Stromal cell of bone marrow (primary cell): ENCODE data around the gene LRP1.
A peak's percentile ranks its signal among the peaks of the same experiment; 100 is the strongest.

Experiments
- DNase-seq: peaks from one replicate; pipeline ENCODE4 v3.0.0-alpha.2; 2012; ENCODE audit warnings: low read depth

Gene LRP1

DNA sequence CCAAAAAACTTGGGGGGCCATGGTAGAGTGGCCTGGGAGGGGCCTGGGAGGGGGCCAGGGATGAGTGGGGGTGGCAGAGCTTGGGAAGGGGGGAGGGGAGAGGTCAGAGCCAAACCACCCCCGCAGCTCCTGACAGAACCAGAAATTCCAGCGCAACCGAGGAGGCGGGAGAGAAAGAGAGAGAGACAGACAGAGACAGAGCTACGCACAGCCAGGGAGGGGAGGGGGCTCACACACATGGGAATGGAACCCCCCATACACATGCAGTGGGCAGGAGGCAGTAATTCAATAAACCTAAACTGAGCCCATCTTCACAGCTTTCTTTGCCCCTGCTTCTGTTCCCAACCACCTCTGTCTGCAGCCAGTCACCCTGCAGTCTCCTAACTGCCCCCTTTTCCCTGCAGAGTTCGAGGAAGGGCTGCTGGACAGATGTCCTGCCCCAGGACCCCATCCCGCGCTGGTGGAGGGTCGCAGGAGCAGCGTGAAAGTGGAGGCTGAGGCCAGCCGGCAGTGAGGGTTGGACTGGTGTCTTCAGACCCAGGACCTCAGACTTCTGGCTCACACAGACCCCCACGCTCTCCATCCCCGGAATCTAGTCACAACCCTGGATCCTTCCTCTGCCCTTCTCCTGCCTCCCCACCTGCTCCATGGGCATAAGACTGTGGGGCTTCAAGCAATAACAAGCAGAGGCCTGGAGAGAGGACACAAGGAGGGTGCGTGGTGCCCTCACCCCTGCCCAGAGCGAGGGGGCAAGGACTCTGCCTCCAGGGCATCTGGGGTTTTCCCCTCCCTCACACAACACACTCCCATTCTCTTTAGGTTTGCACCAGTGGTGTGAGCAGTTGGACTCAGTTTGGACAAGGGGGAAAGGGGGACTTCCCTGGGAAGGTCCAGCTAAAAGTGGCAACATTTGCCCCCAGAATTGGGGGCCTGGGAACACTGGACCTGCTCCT is 33.8 kb upstream of the LRP1 start:
- DNase-seq = no peak

DNA sequence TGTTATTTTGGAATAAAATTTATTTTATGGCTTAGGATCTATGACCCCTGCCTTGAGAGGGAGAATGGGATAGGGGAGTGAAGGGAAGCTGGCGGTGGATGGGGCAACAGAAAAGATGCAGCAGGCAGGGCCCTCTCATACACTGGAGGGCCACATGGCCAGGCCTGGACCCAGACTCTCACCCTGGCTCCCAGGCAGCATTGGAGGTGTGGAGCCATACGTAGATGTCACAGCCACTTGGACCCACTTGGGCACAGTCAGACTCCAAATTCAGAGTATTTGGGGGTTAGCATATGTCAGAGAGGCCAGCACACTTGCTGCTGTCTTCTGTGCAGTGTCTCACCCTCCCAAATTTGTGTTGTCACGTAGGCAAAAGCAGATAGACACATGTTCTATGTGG is 32.8 kb upstream of the LRP1 start:
- DNase-seq = no peak

DNA sequence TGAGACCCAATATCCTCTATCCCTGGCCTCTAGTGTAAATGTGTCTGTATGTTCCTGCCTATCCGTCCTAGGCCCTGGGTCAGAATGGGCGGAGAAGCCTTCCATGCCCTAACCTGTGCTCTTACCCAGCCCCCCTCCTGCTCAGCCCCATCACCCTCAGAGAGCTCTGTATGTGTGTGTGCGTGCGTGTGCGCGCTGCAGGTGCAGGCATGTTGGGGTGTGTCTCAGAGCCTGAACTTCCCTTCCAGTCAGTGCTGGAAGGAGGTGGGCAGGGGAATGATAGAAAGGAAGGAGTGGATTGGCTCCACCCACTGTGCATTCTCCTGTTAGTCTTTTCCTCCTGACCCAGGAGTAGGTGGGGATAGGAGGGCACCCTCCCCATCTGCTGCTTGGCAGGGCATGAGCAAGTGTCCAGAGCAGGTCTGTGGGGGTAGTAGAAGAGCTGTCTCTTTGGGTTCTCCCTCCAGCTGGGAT is 32.1 kb upstream of the LRP1 start:
- DNase-seq = no peak

DNA sequence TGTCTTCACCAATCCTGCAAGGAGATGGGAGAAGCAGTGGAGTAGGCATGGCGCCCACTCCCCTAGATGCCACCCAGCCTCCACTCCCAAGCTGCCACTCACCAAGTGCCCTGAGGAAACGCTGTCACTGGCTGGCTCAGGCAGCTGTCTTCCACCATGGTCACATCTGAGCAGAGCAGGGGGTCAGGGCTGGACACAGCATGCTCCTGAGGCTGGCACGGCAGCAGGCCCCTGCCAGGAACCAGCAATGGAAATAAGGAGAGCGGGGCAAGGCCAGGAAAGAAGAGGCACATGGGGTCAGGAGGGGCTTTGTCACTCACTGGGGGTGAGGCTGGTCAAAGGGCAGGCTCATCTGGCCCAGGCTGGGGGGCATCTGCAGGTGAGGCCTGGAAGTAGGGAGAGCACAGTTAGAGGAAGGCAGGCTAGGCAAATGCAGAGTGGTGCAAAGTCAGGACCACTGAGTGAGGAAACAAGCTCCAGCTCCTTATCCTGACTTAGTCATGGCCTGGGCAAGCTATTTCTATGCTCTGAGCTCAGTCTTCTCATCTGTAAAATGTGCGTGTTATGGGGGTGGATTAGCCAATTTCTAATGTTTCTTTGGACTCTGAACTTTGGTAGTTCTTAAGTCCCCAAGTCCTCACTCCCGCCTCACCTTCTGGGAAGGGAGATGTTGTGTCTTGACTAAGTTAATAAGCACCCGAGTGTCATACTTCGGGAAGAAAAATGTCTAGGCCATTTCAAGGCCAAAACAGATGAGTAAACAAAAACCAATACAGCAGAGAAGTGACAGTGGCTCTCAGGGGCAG is 31.3 kb upstream of the LRP1 start:
- no peak for DNase-seq

DNA sequence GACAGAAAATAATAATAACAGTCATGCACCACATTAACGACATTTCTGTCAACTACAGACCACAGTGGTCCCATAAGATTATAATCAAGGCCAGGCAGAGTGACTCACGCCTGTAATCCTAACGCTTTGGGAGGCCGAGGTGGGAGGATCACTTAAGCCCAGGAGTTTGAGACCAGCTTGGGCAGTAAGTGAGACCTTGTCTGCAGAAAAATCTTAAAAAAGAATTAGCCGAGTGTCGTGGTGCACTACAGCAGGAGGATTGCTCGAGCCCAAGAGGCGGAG is 30.8 kb upstream of the LRP1 start:
- DNase-seq = no peak

DNA sequence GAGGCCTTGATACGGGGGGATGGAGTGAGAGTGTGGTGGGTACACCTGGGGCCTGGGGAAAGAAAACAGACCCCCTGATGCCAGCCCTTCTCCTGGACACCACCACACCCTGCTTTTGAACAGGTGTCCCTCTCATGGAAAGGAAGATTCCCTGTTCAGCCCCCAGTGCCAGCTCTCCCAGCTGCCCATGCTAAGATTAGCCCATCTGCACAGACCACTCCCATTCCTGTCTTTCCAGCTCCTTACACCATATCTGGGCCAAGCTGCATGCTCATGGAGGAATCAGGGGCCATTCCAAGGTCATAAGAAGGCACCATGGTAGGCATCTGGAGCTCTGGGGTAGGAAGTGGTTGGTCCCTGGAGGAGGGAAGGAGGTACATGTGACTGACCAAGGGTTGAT is 29.7 kb upstream of the LRP1 start:
- DNase-seq = no peak

DNA sequence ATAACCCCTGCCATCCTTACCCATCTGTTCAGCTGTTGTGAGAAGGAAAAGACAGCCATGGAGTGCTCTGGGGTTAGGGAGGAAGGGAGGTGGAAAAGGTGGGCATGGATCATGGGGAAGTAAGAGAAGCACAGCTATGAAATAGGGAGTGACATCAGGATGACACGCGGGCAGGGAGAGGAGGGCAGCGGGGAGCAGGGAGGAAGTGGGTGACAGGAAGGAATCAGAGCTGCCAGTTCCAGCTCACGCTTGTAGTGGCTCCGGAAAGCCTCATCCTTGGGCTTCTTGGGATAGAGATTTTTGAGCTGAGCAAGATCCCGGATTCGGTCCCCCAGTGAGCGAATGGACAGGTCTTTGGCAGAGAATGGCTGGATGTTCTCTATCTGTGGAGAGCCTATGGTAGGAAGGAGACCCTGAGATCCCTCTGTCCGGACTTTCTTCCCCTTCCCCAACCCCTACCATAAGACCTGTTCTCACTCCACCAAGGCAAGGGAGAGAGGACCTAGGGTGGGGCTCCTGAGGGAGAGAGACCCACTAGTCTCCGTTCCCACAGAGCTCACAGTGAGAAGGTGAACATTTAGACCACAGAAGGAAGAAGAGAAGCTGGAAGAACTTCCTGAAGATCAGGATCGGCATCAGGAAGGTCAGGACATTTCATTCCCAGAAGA is 29.1 kb upstream of the LRP1 start:
- DNase-seq = no peak

DNA sequence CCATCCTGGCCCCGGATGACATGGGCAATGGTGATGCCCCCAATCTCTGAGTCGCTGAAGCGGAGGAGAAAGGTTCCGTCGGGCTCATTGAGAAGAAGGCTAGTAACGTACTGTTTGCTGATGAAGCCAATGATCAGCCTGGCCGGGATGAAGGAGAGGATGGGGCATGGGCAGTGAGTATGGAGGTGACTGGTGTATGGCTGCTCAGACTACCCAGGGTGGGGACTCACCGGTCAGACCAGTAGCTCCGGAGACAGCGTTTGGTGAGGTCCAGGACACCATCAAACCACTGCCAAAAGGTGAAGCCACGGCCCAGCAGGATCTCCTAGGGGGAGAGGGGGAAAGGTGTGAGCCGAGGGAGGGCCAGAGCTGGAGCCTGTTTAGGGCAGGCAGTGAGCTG is 28.5 kb upstream of the LRP1 start:
- no peak for DNase-seq

DNA sequence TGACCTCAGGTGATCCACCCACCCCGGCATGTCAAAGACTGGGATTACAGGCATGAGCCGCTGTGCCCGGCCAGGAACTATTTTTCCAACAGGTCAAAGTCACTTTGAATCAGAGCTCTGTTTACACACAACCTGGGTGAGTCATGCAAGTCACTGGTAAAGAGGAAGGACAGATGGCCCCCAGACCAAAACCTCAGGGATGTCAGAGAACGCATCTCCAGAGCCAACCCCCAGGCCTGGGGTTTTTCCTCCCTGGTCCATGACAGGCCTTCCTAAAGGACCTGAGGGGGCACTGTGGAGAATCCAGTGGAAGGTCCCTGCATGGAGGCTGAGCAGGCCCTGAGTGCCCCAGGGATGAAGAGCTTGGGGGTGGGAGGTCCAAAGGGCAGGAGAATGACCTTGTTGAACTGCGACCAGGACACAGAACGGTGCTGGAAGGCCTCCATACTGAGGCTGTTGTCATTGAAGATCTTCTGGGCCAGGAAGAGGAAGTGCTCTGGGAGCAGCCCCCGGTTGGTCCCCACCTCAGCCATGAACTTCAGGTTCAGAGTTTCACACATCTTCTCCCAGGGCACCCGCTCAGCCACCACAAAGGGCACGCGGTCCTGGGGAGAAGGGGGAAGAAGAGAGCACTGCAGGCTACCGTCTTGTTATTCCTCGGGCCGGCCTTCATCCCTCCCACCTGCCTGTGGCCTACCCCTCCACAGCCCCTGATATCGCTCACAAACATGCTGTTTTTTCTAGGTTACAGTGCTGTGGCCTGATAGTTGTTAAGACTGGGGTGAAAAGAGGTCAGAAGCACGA is 26.2 kb upstream of the LRP1 start:
- no peak for DNase-seq

DNA sequence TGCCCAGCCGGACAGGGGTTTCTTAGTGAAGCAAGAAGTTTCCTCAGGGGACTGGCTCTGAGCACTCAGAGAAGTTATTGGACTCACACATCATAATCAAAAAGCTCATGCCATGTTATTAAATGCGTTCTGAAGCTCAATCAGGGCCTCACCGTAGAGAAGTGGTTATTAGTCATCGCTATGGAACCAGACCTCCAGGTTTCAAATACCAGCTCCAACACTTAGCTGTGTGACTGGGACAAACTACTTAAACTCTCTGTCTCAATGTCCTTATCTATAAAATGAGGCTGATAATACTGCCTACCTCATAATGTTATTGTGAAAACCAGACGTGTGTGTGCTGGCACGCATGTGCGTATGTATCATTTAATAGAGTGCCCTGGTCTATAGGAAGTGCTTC is 24.4 kb upstream of the LRP1 start:
- no peak for DNase-seq

DNA sequence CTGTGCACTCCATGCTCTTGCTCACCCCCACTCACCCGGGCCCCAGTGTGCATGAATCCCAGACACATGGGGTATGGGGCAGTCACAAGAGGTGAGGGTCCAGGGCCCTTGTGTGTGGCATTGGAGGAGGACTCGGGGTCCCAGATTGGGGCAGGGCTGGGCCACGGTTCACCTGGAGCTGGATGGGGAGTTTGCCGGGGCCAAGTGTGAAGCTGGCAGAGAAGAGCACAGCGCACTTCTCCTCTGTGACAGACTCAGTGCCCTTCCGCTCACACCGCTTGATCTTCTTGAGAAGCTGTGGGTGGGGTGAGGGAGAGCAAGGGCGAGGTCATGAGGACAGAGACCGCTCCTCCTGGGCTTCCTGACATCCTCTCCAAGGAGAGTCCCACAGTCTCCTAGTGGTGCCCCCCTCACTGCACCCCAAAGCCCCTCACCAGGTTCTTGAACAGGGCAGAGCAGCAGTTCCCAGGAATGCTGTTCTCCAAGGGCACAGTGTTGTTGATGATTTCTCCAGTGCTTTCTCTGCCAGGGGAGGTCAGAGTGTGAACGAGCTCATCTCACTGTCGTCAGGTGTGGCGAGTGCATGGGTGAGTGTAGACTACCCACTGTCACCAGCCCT is 23.9 kb upstream of the LRP1 start:
- DNase-seq = no peak

DNA sequence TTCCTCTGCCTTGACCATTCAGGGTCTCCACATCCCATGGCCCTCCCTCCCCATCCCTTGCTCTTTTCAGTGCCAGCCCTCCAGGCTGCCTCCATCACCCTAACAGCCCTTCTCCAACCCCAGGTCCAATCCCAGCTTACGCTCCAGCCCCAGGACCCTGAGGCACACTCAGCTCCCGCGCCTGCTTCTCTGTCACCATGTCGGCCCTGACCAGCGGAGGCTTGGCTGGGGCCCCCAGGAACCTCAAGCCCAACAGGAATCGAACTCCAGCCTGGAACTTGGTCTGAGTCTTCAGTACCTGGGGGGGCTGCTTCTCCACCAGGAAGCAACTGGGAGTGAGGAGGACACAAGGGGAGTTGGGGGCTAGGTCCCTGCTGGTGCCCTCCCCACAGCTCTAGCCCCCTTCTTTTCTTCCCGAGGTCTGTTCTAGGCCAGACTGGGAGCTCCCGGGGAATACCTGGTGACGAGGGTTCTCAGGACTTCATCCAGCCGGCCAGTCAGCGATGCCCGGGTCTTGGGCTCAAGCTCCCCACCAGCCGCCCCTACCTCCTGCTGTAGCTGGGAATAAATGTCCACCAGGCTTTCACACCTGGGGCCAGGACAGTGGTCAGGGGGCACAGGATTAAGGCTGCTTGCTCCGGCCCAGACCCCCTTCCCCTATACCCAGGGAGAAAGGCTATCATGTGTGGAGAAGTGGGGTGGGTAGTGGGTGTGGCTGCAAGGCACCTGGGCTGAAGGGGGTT is 23.1 kb upstream of the LRP1 start:
- no peak for DNase-seq

DNA sequence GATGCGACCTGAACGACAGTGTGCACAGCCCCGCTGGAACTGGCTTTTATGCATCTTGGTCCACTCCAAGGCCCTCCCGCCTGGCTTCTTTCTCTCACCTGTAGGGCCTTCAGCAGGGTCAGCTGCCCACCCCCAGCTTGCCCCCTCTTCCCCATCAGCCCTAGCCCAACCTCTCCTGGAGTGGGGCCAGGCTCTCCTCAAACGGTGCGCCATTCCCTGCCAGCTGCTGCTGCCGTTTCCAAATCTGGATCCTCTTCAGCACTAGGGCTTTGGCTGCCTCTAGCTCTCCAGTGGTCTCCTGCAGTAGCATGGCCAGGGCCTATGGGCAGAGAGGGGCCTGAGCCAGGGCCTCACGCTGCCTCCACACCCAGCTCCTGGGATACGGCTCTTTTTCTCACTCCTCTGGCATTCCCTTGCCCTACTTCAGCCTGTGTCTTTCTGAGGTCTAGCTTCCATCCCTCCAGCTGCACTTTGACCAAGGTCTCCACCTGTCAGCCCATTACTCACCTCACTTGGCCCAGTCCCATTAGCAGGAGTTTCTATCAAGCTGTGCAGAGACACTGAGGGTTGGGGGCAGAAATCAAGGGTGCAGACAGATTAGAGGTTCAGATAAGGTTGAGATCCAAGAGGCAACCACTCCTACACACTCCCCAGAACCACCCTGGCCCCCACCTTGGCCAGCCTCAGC is 22.1 kb upstream of the LRP1 start:
- DNase-seq = no peak

DNA sequence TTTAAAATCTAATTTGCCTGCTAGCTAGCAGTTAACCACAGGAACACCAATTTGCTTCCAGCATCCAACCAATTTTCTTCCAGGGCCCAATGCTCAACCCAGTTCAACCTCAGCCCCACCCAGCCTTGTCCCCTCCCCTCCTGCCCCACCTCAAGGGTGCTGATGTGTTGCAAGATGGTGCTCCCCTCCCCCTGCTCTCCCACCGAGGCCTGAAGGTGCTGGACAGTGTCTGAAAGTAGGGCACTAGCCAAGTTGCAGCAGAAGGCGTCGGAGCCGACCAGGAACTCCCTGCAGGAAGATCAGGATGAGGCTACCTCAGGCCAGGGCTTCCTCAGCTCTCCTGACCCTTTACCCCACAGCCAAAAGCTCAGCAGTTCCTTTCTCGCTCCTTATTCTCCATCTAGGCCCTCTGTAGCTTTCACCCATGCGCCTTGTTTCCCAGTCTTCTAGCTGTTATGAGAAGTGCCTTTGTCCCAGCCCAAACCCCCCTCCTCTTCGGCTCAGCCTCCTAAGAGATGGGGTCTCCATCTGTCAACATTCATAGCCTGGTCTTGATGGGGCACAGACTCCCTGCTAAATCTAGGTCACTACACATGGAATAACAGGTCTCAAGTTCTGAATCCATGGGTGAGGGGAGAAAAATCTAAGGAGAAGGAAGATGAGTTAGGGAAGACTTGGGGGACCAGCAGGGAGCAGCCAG is 20.7 kb upstream of the LRP1 start:
- DNase-seq = no peak

DNA sequence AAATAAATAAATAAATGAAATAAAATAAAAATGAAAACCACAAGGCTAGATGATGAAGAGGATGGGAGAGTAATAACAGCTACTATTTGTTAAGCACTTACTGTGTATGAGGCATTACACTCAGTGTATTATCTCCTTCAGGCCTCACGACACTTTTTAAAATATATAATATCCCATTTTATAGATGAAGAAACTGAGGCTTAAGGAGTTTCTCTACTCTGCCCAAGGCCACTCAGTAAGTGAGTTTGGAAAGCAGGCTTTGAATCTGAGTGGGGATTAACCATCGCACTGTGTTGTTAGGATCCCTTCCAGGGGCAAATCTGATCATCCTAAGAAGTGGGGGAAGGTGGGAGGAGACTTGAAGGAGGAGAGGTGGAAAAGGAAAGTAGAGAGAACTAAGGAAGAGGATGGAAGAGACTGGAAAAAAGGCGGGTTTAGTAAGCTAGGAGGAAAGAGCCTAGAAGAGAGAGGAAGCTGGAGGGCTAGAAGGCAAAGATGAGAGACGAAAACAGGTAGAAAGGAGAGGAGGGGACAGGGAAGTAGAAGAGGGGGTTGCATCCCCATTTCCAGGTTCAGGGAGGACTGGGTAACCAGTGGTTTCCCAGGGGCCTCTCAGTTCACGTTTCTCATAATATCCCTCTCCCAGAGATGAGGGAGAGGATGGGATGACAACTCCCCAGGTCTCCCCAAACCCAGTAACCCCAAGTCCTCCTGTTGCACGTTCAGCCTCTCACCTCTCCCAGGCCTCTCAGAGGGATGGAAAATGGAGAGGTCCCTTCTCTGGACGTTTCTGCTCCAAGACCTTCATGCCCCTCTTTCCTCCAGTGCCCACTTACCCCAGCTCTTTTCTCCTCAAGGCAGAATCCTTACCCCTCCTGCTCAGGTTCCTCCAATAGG is 18.8 kb upstream of the LRP1 start:
- DNase-seq = no peak

DNA sequence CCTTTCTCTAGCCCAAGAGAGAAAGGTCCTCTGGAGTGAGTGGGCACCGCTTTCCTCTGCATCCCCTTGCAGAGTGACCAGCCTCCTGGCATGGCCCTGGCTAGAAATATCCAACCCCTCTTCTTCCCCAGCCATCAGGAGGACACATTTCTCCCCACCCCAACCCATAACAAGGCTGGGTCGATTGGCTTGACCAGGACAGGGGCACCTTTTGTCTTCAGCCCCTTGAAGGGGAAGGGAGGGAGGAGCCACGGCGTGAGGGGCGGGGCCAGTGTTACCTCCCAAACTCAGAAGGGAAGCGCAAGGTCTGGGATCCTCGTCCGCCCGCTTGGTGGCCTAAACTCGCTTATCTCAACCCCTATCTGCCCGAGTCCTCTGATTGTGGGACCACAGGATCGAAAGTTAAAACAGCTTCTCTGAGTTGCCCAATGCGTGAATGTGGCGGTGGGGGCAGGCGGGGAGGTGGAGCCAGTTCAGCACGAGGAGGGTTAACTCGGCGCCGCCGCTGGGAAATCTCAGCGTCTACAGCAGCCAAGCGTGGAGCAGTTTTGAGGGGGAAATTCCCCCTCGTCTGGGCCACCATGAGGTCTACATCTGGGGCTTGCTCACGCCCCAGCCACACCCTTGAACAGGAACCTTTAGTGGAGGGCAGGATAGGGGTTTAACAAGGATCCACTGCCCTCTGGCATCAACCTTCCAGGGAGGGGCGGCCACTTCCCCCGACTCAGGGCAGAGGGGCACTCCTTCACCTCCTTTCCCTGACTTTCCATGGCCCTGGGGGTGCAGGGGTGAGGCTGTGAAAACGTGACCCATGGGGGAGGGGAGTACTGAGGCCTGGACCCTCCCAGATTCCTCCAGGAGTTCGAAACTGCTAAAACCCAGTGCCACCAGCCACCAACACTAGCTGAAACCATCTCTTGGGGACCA is 17.9 kb upstream of the LRP1 start:
- DNase-seq = no peak

DNA sequence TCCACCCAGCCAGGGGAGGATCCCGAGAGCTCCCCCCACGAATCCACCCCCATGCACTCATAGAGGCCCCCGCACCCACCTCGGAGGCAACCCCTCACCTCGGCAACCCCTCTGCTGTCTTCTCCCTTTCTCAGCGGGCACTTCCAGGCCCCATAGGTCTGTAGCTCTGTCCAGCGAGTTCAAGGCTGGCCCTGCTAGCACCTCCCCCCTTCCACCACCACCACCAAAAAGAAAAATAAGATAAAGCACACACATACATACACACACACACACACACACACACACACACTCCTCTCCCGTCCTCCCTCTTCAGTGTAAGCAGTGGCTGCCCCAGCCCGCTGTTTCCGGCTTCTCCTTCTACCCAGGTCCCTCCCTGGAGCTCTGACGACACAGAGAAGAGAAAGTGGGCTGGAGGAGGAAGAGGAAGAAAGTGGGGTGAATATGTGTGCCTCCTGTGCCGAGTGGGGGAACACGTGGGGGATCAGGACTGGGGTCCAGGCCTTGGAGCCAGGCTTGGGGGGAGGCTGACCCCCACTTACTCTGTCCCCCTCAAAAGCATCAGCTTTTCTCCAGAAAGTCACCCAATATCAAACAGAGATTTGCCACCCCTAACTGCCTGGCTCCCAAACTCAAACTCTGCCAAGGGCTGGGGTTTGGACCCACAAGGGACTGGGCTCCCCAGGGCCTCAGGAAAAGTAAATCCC is 17.1 kb upstream of the LRP1 start, which contains the start of gene STAT6:
TSS of gene STAT6 (minus strand) at position 332 of the 704 bp plus-strand sequence. CDS start 3,084 bp downstream, outside the sequence.
- peak; percentile 82 for DNase-seq
